PC-9 (cell line): ENCODE results near the gene CHST12. TPM values are rescaled to one million over a fixed set of nuclear protein-coding genes. Genes with fewer than 3 reads are reported as not detected.
"Not testable (repeated sequence)": the region's sequence is repeated elsewhere in the genome, so short reads cannot be mapped to it uniquely, and the experiment has no call there.

Experiments
- BruUV-seq: library from RNA; stranded (reverse); fragments of 400-500 nt; replicated peaks from 2 replicates; lab custom pipeline; 2021; lab: Mats Ljungman, UMichigan
- CTCF ChIA-PET: fragments of 300-600 bp; sonication (Branson Sonifier 250); formaldehyde crosslinking; loops from one replicate; lab custom pipeline; 2022; ENCODE audit warnings: antibody characterized with exemption; lab: Charles Lee
- POLR2A ChIA-PET: fragments of 300-600 bp; sonication (Branson Sonifier 250); formaldehyde crosslinking; loops from one replicate; lab custom pipeline; 2022; ENCODE audit warnings: antibody characterized with exemption; ENCODE audit not compliant: unreplicated experiment; lab: Charles Lee
- DNase-seq, 2 experiments: peaks; one replicate each; pipeline versions ENCODE4 v3.0.0 to v3.0.0-alpha.2; 2015 to 2022; ENCODE audit warnings: mixed read lengths in 1 of 2
- H2AFZ ChIP-seq: fragments of 200-600 bp; sonication (generic); 2 replicates; pipeline ENCODE4 v1.8.1; 2017; ENCODE audit warnings: antibody characterized with exemption
- H3F3A ChIP-seq: fragments of 200-600 bp; sonication (generic); 2 replicates; pipeline ENCODE4 v1.8.1; 2017; ENCODE audit warnings: antibody characterized with exemption, mild to moderate bottlenecking, low read depth; ENCODE audit not compliant: insufficient read depth
- H3K27ac ChIP-seq: fragments of 200-600 bp; sonication (generic); 2 replicates; pipeline ENCODE4 v1.6.1; 2016; ENCODE audit warnings: mixed run types
- H3K27me3 ChIP-seq: fragments of 200-600 bp; sonication (generic); 2 replicates; pipeline ENCODE4 v1.6.1; 2016; ENCODE audit warnings: low read depth, mixed run types; ENCODE audit not compliant: insufficient read depth
- H3K36me3 ChIP-seq: fragments of 200-600 bp; sonication (generic); 2 replicates; pipeline ENCODE4 v1.6.1; 2016; ENCODE audit warnings: low read depth, mixed run types
- H3K4me1 ChIP-seq: fragments of 200-600 bp; sonication (generic); replicated peaks from 2 replicates; pipeline ENCODE4 v1.6.1; 2016; ENCODE audit warnings: mixed run types; ENCODE audit not compliant: insufficient read depth
- H3K4me2 ChIP-seq: fragments of 200-600 bp; sonication (generic); 2 replicates; pipeline ENCODE4 v1.6.1; 2017; ENCODE audit warnings: mixed run types
- H3K4me3 ChIP-seq: fragments of 200-600 bp; sonication (generic); 2 replicates; pipeline ENCODE4 v1.6.1; 2016; ENCODE audit warnings: mixed run types
- H3K79me2 ChIP-seq: fragments of 200-600 bp; sonication (generic); 2 replicates; pipeline ENCODE4 v1.6.1; 2017; ENCODE audit warnings: low read depth, mixed run types
- H3K9me2 ChIP-seq: fragments of 200-600 bp; sonication (generic); 2 replicates; pipeline ENCODE4 v1.8.1; 2017; ENCODE audit warnings: mild to moderate bottlenecking; ENCODE audit not compliant: insufficient read depth
- H3K9me3 ChIP-seq: fragments of 200-600 bp; sonication (generic); 2 replicates; pipeline ENCODE4 v1.8.1; 2016; ENCODE audit warnings: low read depth; ENCODE audit not compliant: insufficient read depth
- H4K20me1 ChIP-seq: fragments of 200-600 bp; sonication (generic); 2 replicates; pipeline ENCODE4 v1.8.1; 2017; ENCODE audit not compliant: insufficient read depth
- CTCF ChIP-seq: fragments of 200-600 bp; sonication (generic); conservative IDR thresholded peaks from 2 replicates; pipeline ENCODE4 v1.6.1; 2017; ENCODE audit warnings: mixed run types, antibody characterized with exemption, mild to moderate bottlenecking, moderate library complexity
- EZH2 ChIP-seq: fragments of 200-600 bp; sonication (generic); IDR thresholded peaks from 2 replicates; pipeline ENCODE4 v1.8.0; 2017; ENCODE audit warnings: antibody characterized with exemption, low read depth
- intact Hi-C: fragments of 100-400 bp; cut with micrococcal nuclease; formaldehyde crosslinking; loops from one replicate; pipeline ENCODE4 v1.10.0; 2022; ENCODE audit not compliant: unreplicated experiment
- total RNA-seq: library from RNA; stranded (reverse); gene quantifications from 2 replicates; pipeline ENCODE4 v1.2.3, GENCODE V29; 2021

Gene CHST12
- total RNA-seq, 1 experiment from 2014 or later, result 25.9 TPM

- Histone ChIP-seq H3K4me2 (no peak overlapping the region), H3K27me3 (no peaks in the 10 kb centered on the region), H3K9me3 (no peaks in the 10 kb centered on the region), H3K36me3 (peaks cover 74% of the 10 kb centered on the region), H3K79me2 (peaks cover 35% of the 10 kb centered on the region), H3K4me1 (no peaks in the 10 kb centered on the region), H3K27ac (no peak overlapping the region), H2AFZ (no peak overlapping the region), H4K20me1 (peaks cover 84% of the 10 kb centered on the region), H3K9me2 (no peaks in the 10 kb centered on the region), H3F3A (peaks cover 66% of the 10 kb centered on the region), H3K4me3 (no peak overlapping the region)
- DNase-seq, result no peak
- BruUV-seq, result no TSS peak
- intact Hi-C loops, result no loop called here
- POLR2A ChIA-PET, result interaction anchor here (0.6 kb wide), 1 partner anchor 19 kb away, joined by 7 read pairs; no protein-coding TSS in a partner anchor
- CTCF ChIA-PET, result interaction anchor here (0.5 kb wide), 1 partner anchor 26 kb away, joined by 11 read pairs; no protein-coding TSS in a partner anchor
- TF ChIP-seq EZH2 (no peak), CTCF (no peak)
Measured at GRCh38 chr7:2376351-2377154, 26.9 kb upstream of the CHST12 start.

GRCh38 chr7:2377492-2377891 is 25.9 kb upstream of the CHST12 start:
- H3K27ac ChIP-seq, H2AFZ ChIP-seq, H3K9me2 ChIP-seq, BruUV-seq, H3K4me1 ChIP-seq, POLR2A ChIA-PET, CTCF ChIA-PET, H3K9me3 ChIP-seq, H3K27me3 ChIP-seq, intact Hi-C loops, DNase-seq, H3K4me2 ChIP-seq, H3K4me3 ChIP-seq: not testable (repeated sequence)
- Histone ChIP-seq H4K20me1 (peaks cover 84% of the 10 kb centered on the region), H3K36me3 (peaks cover 68% of the 10 kb centered on the region), H3F3A (peaks cover 68% of the 10 kb centered on the region), H3K79me2 (peaks cover 27% of the 10 kb centered on the region)

- H4K20me1 ChIP-seq, result peaks cover 81% of the 10 kb centered on the region
- peaks cover 73% of the 10 kb centered on the region for H3F3A ChIP-seq
- POLR2A ChIA-PET, DNase-seq, H3K9me3 ChIP-seq, H3K4me2 ChIP-seq, H3K4me1 ChIP-seq, CTCF ChIA-PET, H3K4me3 ChIP-seq, intact Hi-C loops, H3K27me3 ChIP-seq, H3K27ac ChIP-seq, H2AFZ ChIP-seq, H3K9me2 ChIP-seq, BruUV-seq: not testable (repeated sequence)
- peaks cover 63% of the 10 kb centered on the region for H3K36me3 ChIP-seq
- H3K79me2 ChIP-seq, result peaks cover 23% of the 10 kb centered on the region
Measured at GRCh38 chr7:2378125-2378524, 25.3 kb upstream of the CHST12 start.

- Histone ChIP-seq H3K36me3 (peaks cover 52% of the 10 kb centered on the region), H3K4me3 (no peak overlapping the region), H3K79me2 (peaks cover 19% of the 10 kb centered on the region), H3K9me2 (no peaks in the 10 kb centered on the region), H3K9me3 (no peaks in the 10 kb centered on the region), H3K4me2 (no peak overlapping the region), H3K4me1 (no peaks in the 10 kb centered on the region), H3K27me3 (no peaks in the 10 kb centered on the region), H2AFZ (no peak overlapping the region), H3F3A (peaks cover 72% of the 10 kb centered on the region), H3K27ac (no peak overlapping the region), H4K20me1 (peaks cover 74% of the 10 kb centered on the region)
- BruUV-seq, result no TSS peak
- ChIA-PET POLR2A (interaction anchor here (0.7 kb wide), 1 partner anchor 28 kb away, joined by 5 read pairs; no protein-coding TSS in a partner anchor), CTCF (no interaction called here)
- no peak for DNase-seq
- intact Hi-C loops, result no loop called here
- TF ChIP-seq EZH2 (no peak), CTCF (no peak)
Measured at GRCh38 chr7:2379161-2379560, 24.2 kb upstream of the CHST12 start.
